CD8-positive, alpha-beta memory T cell (primary cell): ENCODE results near the gene STK32C. TPM values are rescaled to one million over a fixed set of nuclear protein-coding genes. Genes with fewer than 3 reads are reported as not detected.

ENCODE experiments used
- CTCF ChIA-PET: fragments of 350-600 bp; sonication (Branson Sonifier 250); formaldehyde crosslinking; loops from one replicate; lab custom pipeline; 2021; ENCODE audit warnings: antibody characterized with exemption; lab: Charles Lee
- POLR2A ChIA-PET: fragments of 350-600 bp; sonication (Branson Sonifier 250); formaldehyde crosslinking; loops from one replicate; lab custom pipeline; 2021; ENCODE audit warnings: antibody characterized with exemption; lab: Charles Lee
- DNase-seq, 5 donors: peaks; one replicate each; pipeline versions ENCODE4 v3.0.0 to v3.0.0-alpha.2; 2020 to 2022; ENCODE audit warnings: mixed read lengths in 1 of 5
- H3K27ac ChIP-seq: one replicate; pipeline ENCODE4 v1.7.0; 2013; ENCODE audit warnings: low read depth, mild to moderate bottlenecking, low read length, moderate library complexity
- H3K27me3 ChIP-seq: 2 replicates; pipeline ENCODE4 v1.7.0; 2013; ENCODE audit warnings: low read length, mild to moderate bottlenecking; ENCODE audit not compliant: insufficient read depth, poor library complexity, severe bottlenecking
- H3K36me3 ChIP-seq: 2 replicates; pipeline ENCODE4 v1.7.0; 2013; ENCODE audit warnings: mild to moderate bottlenecking, low read length, moderate library complexity; ENCODE audit not compliant: insufficient read depth
- H3K4me1 ChIP-seq: 2 replicates; pipeline ENCODE4 v1.7.0; 2013; ENCODE audit warnings: mild to moderate bottlenecking, low read length, moderate library complexity; ENCODE audit not compliant: insufficient read depth
- H3K4me3 ChIP-seq: 2 replicates; pipeline ENCODE4 v1.7.0; 2013; ENCODE audit warnings: mild to moderate bottlenecking, low read length
- H3K9me3 ChIP-seq: 2 replicates; pipeline ENCODE4 v1.7.0; 2013; ENCODE audit warnings: mild to moderate bottlenecking, low read length
- H3K27ac Mint-ChIP-seq, 8 donors: one replicate each; pipeline ENCODE4 v1.8.0; 2020 to 2021; ENCODE audit warnings: mixed read lengths in 8 of 8, mild to moderate bottlenecking in 6 of 8, inconsistent platforms in 3 of 8, moderate library complexity in 3 of 8
- H3K27me3 Mint-ChIP-seq, 2 donors: one replicate each; pipeline ENCODE4 v1.8.0; 2020 to 2021; ENCODE audit warnings: mixed read lengths in 2 of 2, mild to moderate bottlenecking in 1 of 2, moderate library complexity in 1 of 2
- H3K36me3 Mint-ChIP-seq, 3 donors: one replicate each; pipeline ENCODE4 v1.8.0; 2020 to 2021; ENCODE audit warnings: mixed read lengths in 3 of 3, inconsistent platforms in 1 of 3, mild to moderate bottlenecking in 1 of 3
- H3K4me1 Mint-ChIP-seq, 3 donors: one replicate each; pipeline ENCODE4 v1.8.0; 2020 to 2021; ENCODE audit warnings: mixed read lengths in 3 of 3, inconsistent platforms in 1 of 3, mild to moderate bottlenecking in 1 of 3
- H3K4me3 Mint-ChIP-seq, 7 donors: one replicate each; pipeline ENCODE4 v1.8.0; 2020 to 2021; ENCODE audit warnings: mixed read lengths in 7 of 7, mild to moderate bottlenecking in 6 of 7, moderate library complexity in 4 of 7, inconsistent platforms in 2 of 7
- H3K9me3 Mint-ChIP-seq, 5 donors: one replicate each; pipeline ENCODE4 v1.8.0; 2020 to 2022; ENCODE audit warnings: mixed read lengths in 5 of 5, mild to moderate bottlenecking in 3 of 5, moderate library complexity in 2 of 5, inconsistent platforms in 1 of 5
- polyA plus RNA-seq: library from polyadenylated mRNA; unstranded; fragments of 300-500 nt; fragmentation: Illumina TruSeq; gene quantifications from one replicate; pipeline ENCODE4 v1.2.3, GENCODE V29; 2021
- total RNA-seq, 2 experiments: library from RNA; stranded (reverse); gene quantifications; one replicate each; pipeline ENCODE4 v1.2.3, GENCODE V29; 2021

STK32C gene
- total and polyA plus RNA-seq, 3 experiments from 2014 or later = 8.5 to 14.9 (median 14.0) TPM

- Mint-ChIP-seq H3K4me3 (no peak overlapping the region), H3K9me3 (peaks cover 0 to 5% (median 0%) of the 10 kb centered on the region in 5 donors), H3K4me1 (peaks cover 0 to 3% (median 1%) of the 10 kb centered on the region in 3 donors), H3K27ac (no peak overlapping the region), H3K36me3 (no peaks in the 10 kb centered on the region), H3K27me3 (peaks cover 4 to 8% of the 10 kb centered on the region in 2 donors)
- DNase-seq = no peak
- ChIA-PET POLR2A (no interaction called here), CTCF (no interaction called here)
- Histone ChIP-seq H3K4me1 (no peaks in the 10 kb centered on the region), H3K27ac (no peak overlapping the region), H3K9me3 (no peaks in the 10 kb centered on the region), H3K4me3 (no peak overlapping the region), H3K27me3 (no peaks in the 10 kb centered on the region), H3K36me3 (no peaks in the 10 kb centered on the region)
Measured at GRCh38 chr10:132283604-132284382, 24.0 kb downstream of the STK32C start.

GRCh38 chr10:132282667-132283603 is 24.8 kb downstream of the STK32C start:
- POLR2A ChIA-PET = no interaction called here
- Histone ChIP-seq H3K4me3 (no peak overlapping the region), H3K27me3 (no peaks in the 10 kb centered on the region), H3K27ac (no peak overlapping the region), H3K9me3 (no peaks in the 10 kb centered on the region), H3K36me3 (no peaks in the 10 kb centered on the region), H3K4me1 (no peaks in the 10 kb centered on the region)
- Mint-ChIP-seq H3K9me3 (peaks cover 0 to 3% (median 0%) of the 10 kb centered on the region in 5 donors), H3K4me1 (peaks cover 0 to 3% (median 1%) of the 10 kb centered on the region in 3 donors), H3K27ac (no peak overlapping the region), H3K27me3 (peaks cover 4 to 8% of the 10 kb centered on the region in 2 donors), H3K4me3 (no peak overlapping the region), H3K36me3 (no peaks in the 10 kb centered on the region)
- CTCF ChIA-PET = no interaction called here
- no peak for DNase-seq

- H3K36me3 Mint-ChIP-seq = no peaks in the 10 kb centered on the region
- H3K27me3 Mint-ChIP-seq = peaks cover 4 to 8% of the 10 kb centered on the region in 2 donors
- no peak overlapping the region for H3K4me3 Mint-ChIP-seq
- ChIA-PET POLR2A (no interaction called here), CTCF (no interaction called here)
- no peak for DNase-seq
- H3K27ac ChIP-seq = no peak overlapping the region
- H3K27ac Mint-ChIP-seq = peak overlapping the region in 1 of 8 donors; percentile 23
- no peaks in the 10 kb centered on the region for H3K27me3 ChIP-seq
- no peaks in the 10 kb centered on the region for H3K4me1 ChIP-seq
- no peaks in the 10 kb centered on the region for H3K9me3 ChIP-seq
- H3K4me1 Mint-ChIP-seq = peaks cover 0 to 3% (median 1%) of the 10 kb centered on the region in 3 donors
- H3K9me3 Mint-ChIP-seq = peaks cover 0 to 2% (median 0%) of the 10 kb centered on the region in 5 donors
- H3K4me3 ChIP-seq = no peak overlapping the region
- H3K36me3 ChIP-seq = no peaks in the 10 kb centered on the region
Measured at GRCh38 chr10:132281915-132282666, 25.7 kb downstream of the STK32C start.

- CTCF ChIA-PET = no interaction called here
- H3K27ac Mint-ChIP-seq = peak overlapping the region in 1 of 8 donors; percentile 61
- Histone ChIP-seq H3K36me3 (no peaks in the 10 kb centered on the region), H3K4me3 (no peak overlapping the region), H3K27ac (no peak overlapping the region), H3K9me3 (no peaks in the 10 kb centered on the region), H3K27me3 (no peaks in the 10 kb centered on the region), H3K4me1 (no peaks in the 10 kb centered on the region)
- peaks cover 0 to 3% (median 1%) of the 10 kb centered on the region in 3 donors for H3K4me1 Mint-ChIP-seq
- no peak for DNase-seq
- H3K9me3 Mint-ChIP-seq = peaks cover 0 to 2% (median 0%) of the 10 kb centered on the region in 5 donors
- no peak overlapping the region for H3K4me3 Mint-ChIP-seq
- POLR2A ChIA-PET = no interaction called here
- peaks cover 4 to 7% of the 10 kb centered on the region in 2 donors for H3K27me3 Mint-ChIP-seq
- H3K36me3 Mint-ChIP-seq = no peaks in the 10 kb centered on the region
Measured at GRCh38 chr10:132280646-132281074, 27.1 kb downstream of the STK32C start.

- peaks cover 0 to 2% (median 0%) of the 10 kb centered on the region in 5 donors for H3K9me3 Mint-ChIP-seq
- H3K4me1 ChIP-seq = no peaks in the 10 kb centered on the region
- no peak overlapping the region for H3K27ac ChIP-seq
- peaks cover 0 to 3% (median 1%) of the 10 kb centered on the region in 3 donors for H3K4me1 Mint-ChIP-seq
- POLR2A ChIA-PET = no interaction called here
- no peaks in the 10 kb centered on the region for H3K9me3 ChIP-seq
- H3K27ac Mint-ChIP-seq = no peak overlapping the region
- H3K4me3 Mint-ChIP-seq = no peak overlapping the region
- H3K27me3 ChIP-seq = no peaks in the 10 kb centered on the region
- DNase-seq = no peak
- H3K36me3 ChIP-seq = no peaks in the 10 kb centered on the region
- H3K27me3 Mint-ChIP-seq = peaks cover under 1 to 5% of the 10 kb centered on the region in 2 donors
- CTCF ChIA-PET = no interaction called here
- no peaks in the 10 kb centered on the region for H3K36me3 Mint-ChIP-seq
- H3K4me3 ChIP-seq = no peak overlapping the region
Measured at GRCh38 chr10:132279873-132280645, 27.7 kb downstream of the STK32C start.

GRCh38 chr10:132277311-132277741 is 30.4 kb downstream of the STK32C start:
- H3K36me3 Mint-ChIP-seq = peaks cover 0 to 3% (median 0%) of the 10 kb centered on the region in 3 donors
- Histone ChIP-seq H3K4me1 (no peaks in the 10 kb centered on the region), H3K9me3 (no peaks in the 10 kb centered on the region), H3K36me3 (no peaks in the 10 kb centered on the region), H3K27me3 (no peaks in the 10 kb centered on the region), H3K4me3 (no peak overlapping the region), H3K27ac (no peak overlapping the region)
- H3K27me3 Mint-ChIP-seq = peaks cover 0 to 5% of the 10 kb centered on the region in 2 donors
- H3K4me3 Mint-ChIP-seq = no peak overlapping the region
- ChIA-PET CTCF (no interaction called here), POLR2A (no interaction called here)
- H3K4me1 Mint-ChIP-seq = peaks cover 1 to 5% (median 3%) of the 10 kb centered on the region in 3 donors
- peaks cover 0 to 2% (median 0%) of the 10 kb centered on the region in 5 donors for H3K9me3 Mint-ChIP-seq
- peak overlapping the region in 1 of 8 donors; percentile 75 for H3K27ac Mint-ChIP-seq
- DNase-seq = no peak

- Histone ChIP-seq H3K36me3 (no peaks in the 10 kb centered on the region), H3K9me3 (no peaks in the 10 kb centered on the region), H3K4me1 (no peaks in the 10 kb centered on the region), H3K27me3 (no peaks in the 10 kb centered on the region), H3K27ac (no peak overlapping the region), H3K4me3 (no peak overlapping the region)
- H3K27ac Mint-ChIP-seq = peak overlapping the region in 1 of 8 donors; percentile 36
- ChIA-PET CTCF (no interaction called here), POLR2A (no interaction called here)
- peaks cover 0 to 3% (median 0%) of the 10 kb centered on the region in 3 donors for H3K36me3 Mint-ChIP-seq
- peaks cover 0 to 2% (median 0%) of the 10 kb centered on the region in 5 donors for H3K9me3 Mint-ChIP-seq
- peaks cover 1 to 5% (median 3%) of the 10 kb centered on the region in 3 donors for H3K4me1 Mint-ChIP-seq
- H3K4me3 Mint-ChIP-seq = no peak overlapping the region
- peaks cover 0 to 6% of the 10 kb centered on the region in 2 donors for H3K27me3 Mint-ChIP-seq
- DNase-seq = no peak
Measured at GRCh38 chr10:132276706-132277105, 31.0 kb downstream of the STK32C start.
